Ovary (tissue), 9 donors: ENCODE results near the gene SLC39A1. TPM values are rescaled to one million over a fixed set of nuclear protein-coding genes. Genes with fewer than 3 reads are reported as not detected.

Experiments
- DNase-seq, 5 donors: peaks; one replicate each; pipeline ENCODE4 v3.0.0-alpha.2; 2019 to 2020
- H3K27ac ChIP-seq, 2 donors: fragments of 200-600 bp; one replicate each; pipeline versions ENCODE4 v1.5.1 to v1.8.0; 2019 to 2022
- H3K27me3 ChIP-seq: fragments of 200-600 bp; one replicate; pipeline ENCODE4 v1.8.0; 2022
- H3K36me3 ChIP-seq: fragments of 200-600 bp; sonication (generic); one replicate; pipeline ENCODE4 v1.5.1; 2019
- H3K4me1 ChIP-seq: one replicate; pipeline ENCODE4 v1.8.1; 2013; ENCODE audit warnings: mild to moderate bottlenecking, moderate library complexity; ENCODE audit not compliant: insufficient read depth
- H3K4me3 ChIP-seq: fragments of 200-600 bp; sonication (generic); one replicate; pipeline ENCODE4 v1.5.1; 2017
- H3K9me3 ChIP-seq, 2 donors: fragments of 200-600 bp in 1 of 2; sonication (generic) in 1 of 2; one replicate each; pipeline versions ENCODE4 v1.5.1 to v1.8.1; 2013 to 2019; ENCODE audit warnings: mild to moderate bottlenecking in 1 of 2, moderate library complexity in 1 of 2
- CTCF ChIP-seq, 3 donors: fragments of 450-650 bp in 2 of 3; fragments of 200-600 bp in 1 of 3; IDR thresholded peaks; one replicate each; pipeline versions ENCODE4 v1.5.1 to v1.8.0; 2016 to 2022; ENCODE audit warnings: antibody characterized with exemption in 3 of 3, mild to moderate bottlenecking in 1 of 3
- EP300 ChIP-seq: sonication (generic); formaldehyde crosslinking; IDR thresholded peaks from one replicate; pipeline ENCODE4 v1.6.1; 2017; ENCODE audit warnings: antibody characterized with exemption
- POLR2A ChIP-seq: fragments of 450-650 bp; IDR thresholded peaks from one replicate; pipeline ENCODE4 v1.6.1; 2017; ENCODE audit warnings: antibody characterized with exemption, mild to moderate bottlenecking, moderate library complexity
- WGBS, 3 donors: extraction: QIAGEN DNeasy Blood & Tissue Kit in 1 of 3; methylation state at CpG; one replicate each; pipeline versions ENCODE4 v1.1.5 to v1.1.7; 2013 to 2017; 5-methylcytosine and 5-hydroxymethylcytosine counted together
- intact Hi-C, 4 donors: fragments of 100-400 bp; cut with DNase I; formaldehyde crosslinking; loops; one replicate each; pipeline versions ENCODE4 v1.11.0 to v1.15.1; 2022 to 2023
- polyA plus RNA-seq, 2 donors: library from polyadenylated mRNA; stranded (reverse); fragments of 200-250 nt in 1 of 2; fragments of 350-450 nt in 1 of 2; fragmentation: Illumina TruSeq in 1 of 2; extraction: RNeasy Lipid Tissue Mini Kit (QIAGEN cat#74804) in 1 of 2; gene quantifications; one replicate each; pipeline ENCODE4 v1.2.3, GENCODE V29; 2013 to 2014
- total RNA-seq, 7 donors: library from RNA; depleted of rRNA in 2 of 7; stranded (reverse); fragments of >200 nt in 2 of 7; fragmentation: NEBNext Ultra II Directional in 3 of 7; extraction: Animal tissue kit (Norgen Biotek cat#: 25700) in 3 of 7; gene quantifications; one replicate each; pipeline versions ENCODE4 v1.1.0 to v1.2.4, GENCODE V29; 2016 to 2023
- donor health status: DM: no; HTN: no; CAD: no; lungs with moderate emphysema.
- donor health status: DM: no; HTN: no; CAD: no.
- donor health status: Bipolar disorder and iron deficiency.
- donor health status: DM: yes; HTN: yes; CAD: no.
- donor health status: DM: no; HTN: no; CAD: no.
- donor health status: DM: yes; HTN: yes; CAD: no.

Gene SLC39A1
- total and polyA plus RNA-seq, 9 donors = 59.3 to 121 (median 74.3) TPM

- no peaks in the 10 kb centered on the region for H3K36me3 ChIP-seq
- peak; percentile 86 to 90 (median 86) for DNase-seq
- no peaks in the 10 kb centered on the region for H3K9me3 ChIP-seq
- H3K27ac ChIP-seq = peak within 1 kb of the TSS; percentile 25 to 73
- H3K27me3 ChIP-seq = no peaks in the 10 kb centered on the region
- H3K4me3 ChIP-seq = peak within 1 kb of the TSS; percentile 85
- TF ChIP-seq CTCF (IDR thresholded peaks at IDR 0.05) (no peak), EP300 (no peak), POLR2A (peak; percentile 87)
- intact Hi-C loops = loop anchor here in 1 of 4 donors (5.0 kb wide), 1 partner anchor 295 kb away; no protein-coding TSS in a partner anchor
- peaks cover 4% of the 10 kb centered on the region for H3K4me1 ChIP-seq
- WGBS, 3 donors = 0% methylated on average over 70 to 75 of the region's 75 CpGs
These were observed 14.2 kb upstream of the SLC39A1 start, which contains the start of gene JTB for GRCh38 chr1:153977250-153978240. JTB (minus strand) TSS chr1:153977674; CDS start chr1:153977252, 422 bp downstream.

GRCh38 chr1:153976819-153977249, 13.5 kb upstream of the SLC39A1 start:
- H3K4me1 ChIP-seq = peaks cover 4% of the 10 kb centered on the region
- no peaks in the 10 kb centered on the region for H3K36me3 ChIP-seq
- peak overlapping the region; percentile 25 to 73 for H3K27ac ChIP-seq
- intact Hi-C loops = loop anchor here in 1 of 4 donors (5.0 kb wide), 1 partner anchor 295 kb away; no protein-coding TSS in a partner anchor
- H3K9me3 ChIP-seq = no peaks in the 10 kb centered on the region
- TF ChIP-seq EP300 = no peak
- TF ChIP-seq POLR2A = no peak
- TF ChIP-seq CTCF (IDR thresholded peaks at IDR 0.05) = no peak
- H3K4me3 ChIP-seq = peak overlapping the region; percentile 85
- WGBS, 3 donors = 0 to 2% (median 1%) methylated on average over 16 of the region's 16 CpGs
- H3K27me3 ChIP-seq = no peaks in the 10 kb centered on the region
- no peak for DNase-seq

GRCh38 chr1:153973525-153973924, 10.2 kb upstream of the SLC39A1 start:
- Histone ChIP-seq H3K4me1 (peaks cover 5% of the 10 kb centered on the region), H3K4me3 (no peak overlapping the region), H3K27ac (no peak overlapping the region), H3K36me3 (no peaks in the 10 kb centered on the region), H3K9me3 (no peaks in the 10 kb centered on the region), H3K27me3 (no peaks in the 10 kb centered on the region)
- intact Hi-C loops = no loop called here
- 57 to 69% (median 58%) methylated on average over 7 of the region's 7 CpGs for WGBS, 3 donors
- TF ChIP-seq EP300 = no peak
- TF ChIP-seq CTCF (IDR thresholded peaks at IDR 0.05) = no peak
- no peak for TF ChIP-seq POLR2A
- DNase-seq = no peak

- Histone ChIP-seq H3K36me3 (no peaks in the 10 kb centered on the region), H3K9me3 (no peaks in the 10 kb centered on the region), H3K27ac (no peak overlapping the region), H3K27me3 (no peaks in the 10 kb centered on the region), H3K4me1 (peaks cover 4% of the 10 kb centered on the region), H3K4me3 (no peak overlapping the region)
- WGBS, 3 donors = 89 to 91% (median 89%) methylated on average over 3 of the region's 3 CpGs
- intact Hi-C loops = no loop called here
- DNase-seq = no peak
- TF ChIP-seq EP300 (no peak), POLR2A (no peak), CTCF (IDR thresholded peaks at IDR 0.05) (no peak)
These were observed 9.7 kb upstream of the SLC39A1 start for GRCh38 chr1:153973071-153973470.
